ENCODE data around the gene NNT. TPM values are rescaled to one million over a fixed set of nuclear protein-coding genes. Genes with fewer than 3 reads are reported as not detected.
"Not testable (repeated sequence)": the region's sequence is repeated elsewhere in the genome, so short reads cannot be mapped to it uniquely, and the experiment has no call there.

Gene NNT
- total RNA-seq, 1 experiment from 2014 or later: 112 TPM

DNA sequence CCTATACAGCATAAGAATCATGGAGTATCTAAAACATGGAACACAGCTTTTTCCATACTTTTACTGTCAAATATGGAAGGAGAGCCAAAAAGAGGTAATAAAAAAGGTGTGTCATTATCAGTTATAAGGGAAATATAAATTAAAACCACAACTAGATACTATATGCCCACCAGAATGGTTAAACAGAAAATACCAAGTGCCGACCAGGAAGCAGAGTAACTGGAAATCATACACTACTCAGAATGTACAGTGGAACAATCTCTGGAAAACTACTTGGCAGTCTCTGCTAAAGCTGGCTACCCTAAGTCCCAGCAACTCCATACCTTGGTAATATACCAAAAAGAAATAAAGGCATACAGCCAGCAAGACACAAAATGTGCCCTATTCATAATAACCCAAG lies 48.5 kb upstream of the NNT start:
- Histone ChIP-seq H4K20me1 (ENCODE audit: insufficient read depth) (peaks cover 52% of the 10 kb centered on the region), H2AFZ (no peak overlapping the region), H3K27ac (no peak overlapping the region), H3K4me3 (peak overlapping the region; percentile 88; the same call in 1 of the 2 replicates), H3F3A (ENCODE audit: insufficient read depth, low read depth) (peaks cover 18% of the 10 kb centered on the region; the same call in 1 of the 2 replicates), H3K27me3 (ENCODE audit: insufficient read depth, low read depth) (no peaks in the 10 kb centered on the region), H3K4me2 (peak overlapping the region; percentile 94), H3K4me1 (replicated peaks; ENCODE audit: insufficient read depth) (peaks cover 34% of the 10 kb centered on the region), H3K79me2 (ENCODE audit: low read depth) (peaks cover 69% of the 10 kb centered on the region), H3K9me3 (ENCODE audit: insufficient read depth, low read depth) (no peaks in the 10 kb centered on the region), H3K9me2 (ENCODE audit: insufficient read depth) (no peaks in the 10 kb centered on the region), H3K36me3 (ENCODE audit: low read depth) (peaks cover 58% of the 10 kb centered on the region)
- no TSS peak for BruUV-seq (replicated peaks)
- POLR2A ChIA-PET (ENCODE audit: unreplicated experiment): interaction anchor here (0.5 to 0.7 kb wide), 2 partner anchors 48 to 70 kb away, joined by 3 to 5 read pairs; no protein-coding TSS in a partner anchor
- DNase-seq: no peak
- intact Hi-C loops (cut with micrococcal nuclease; ENCODE audit: unreplicated experiment): no loop called here
- CTCF ChIA-PET: interaction anchor here (0.6 kb wide), 2 partner anchors 12 to 31 kb away, joined by 3 to 7 read pairs; no protein-coding TSS in a partner anchor
- no peak for TF ChIP-seq EZH2 (IDR thresholded peaks at IDR 0.05; ENCODE audit: low read depth)
- TF ChIP-seq, protein P1, sequence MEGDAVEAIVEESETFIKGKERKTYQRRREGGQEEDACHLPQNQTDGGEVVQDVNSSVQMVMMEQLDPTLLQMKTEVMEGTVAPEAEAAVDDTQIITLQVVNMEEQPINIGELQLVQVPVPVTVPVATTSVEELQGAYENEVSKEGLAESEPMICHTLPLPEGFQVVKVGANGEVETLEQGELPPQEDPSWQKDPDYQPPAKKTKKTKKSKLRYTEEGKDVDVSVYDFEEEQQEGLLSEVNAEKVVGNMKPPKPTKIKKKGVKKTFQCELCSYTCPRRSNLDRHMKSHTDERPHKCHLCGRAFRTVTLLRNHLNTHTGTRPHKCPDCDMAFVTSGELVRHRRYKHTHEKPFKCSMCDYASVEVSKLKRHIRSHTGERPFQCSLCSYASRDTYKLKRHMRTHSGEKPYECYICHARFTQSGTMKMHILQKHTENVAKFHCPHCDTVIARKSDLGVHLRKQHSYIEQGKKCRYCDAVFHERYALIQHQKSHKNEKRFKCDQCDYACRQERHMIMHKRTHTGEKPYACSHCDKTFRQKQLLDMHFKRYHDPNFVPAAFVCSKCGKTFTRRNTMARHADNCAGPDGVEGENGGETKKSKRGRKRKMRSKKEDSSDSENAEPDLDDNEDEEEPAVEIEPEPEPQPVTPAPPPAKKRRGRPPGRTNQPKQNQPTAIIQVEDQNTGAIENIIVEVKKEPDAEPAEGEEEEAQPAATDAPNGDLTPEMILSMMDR (conservative IDR thresholded peaks at IDR 0.05): no peak

DNA sequence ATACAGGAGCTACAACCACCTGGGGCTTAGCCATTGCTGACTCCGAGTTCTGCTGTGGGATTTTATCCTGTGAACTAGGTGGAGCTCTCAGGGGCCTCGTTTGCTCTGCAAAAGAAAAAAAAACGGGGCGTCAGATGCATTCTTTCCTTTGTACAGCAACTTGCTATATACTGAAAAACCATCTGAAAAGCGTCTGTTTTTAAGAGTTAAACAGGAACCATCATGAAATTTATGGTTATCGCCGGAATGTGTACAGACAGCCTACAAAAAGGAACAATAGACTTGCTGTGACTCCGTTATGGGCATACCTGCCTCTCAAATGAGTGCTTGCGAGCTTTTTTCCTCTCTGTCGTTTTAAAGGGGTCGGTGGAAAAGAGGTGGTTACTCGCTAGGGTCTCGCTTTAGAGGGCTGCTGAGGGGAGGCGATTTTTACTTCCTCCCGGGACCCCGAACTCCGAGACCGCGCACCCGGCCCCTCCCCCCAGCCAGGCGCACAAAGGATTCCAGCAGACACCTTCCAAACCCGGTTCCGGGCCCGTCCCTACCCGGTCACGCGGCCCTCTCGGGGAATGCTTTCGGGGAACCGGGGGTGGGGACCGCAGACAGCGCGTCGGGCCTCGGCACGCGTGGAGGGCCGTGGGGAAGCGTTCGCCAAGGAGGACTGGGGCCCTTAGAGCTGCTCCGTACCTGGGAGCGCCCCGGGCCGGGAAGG lies 46.9 kb upstream of the NNT start:
- intact Hi-C loops (cut with micrococcal nuclease; ENCODE audit: unreplicated experiment): loop anchor here (1.0 to 5.0 kb wide), 5 partner anchors 41 to 1253 kb away; partner anchors contain the start of genes C5orf34, MRPS30 and ZNF131
- DNase-seq: peak in 1 of 2 experiments; percentile 73
- peaks cover 53% of the 10 kb centered on the region for H3K79me2 ChIP-seq (ENCODE audit: low read depth)
- H3K4me2 ChIP-seq: peak overlapping the region; percentile 94
- peaks cover 18% of the 10 kb centered on the region; the same call in 1 of the 2 replicates for H3F3A ChIP-seq (ENCODE audit: insufficient read depth, low read depth)
- no peaks in the 10 kb centered on the region for H3K27me3 ChIP-seq (ENCODE audit: insufficient read depth, low read depth)
- peaks cover 45% of the 10 kb centered on the region for H3K36me3 ChIP-seq (ENCODE audit: low read depth)
- H3K27ac ChIP-seq: peak overlapping the region; percentile 76
- TF ChIP-seq, protein P1 (conservative IDR thresholded peaks at IDR 0.05): no peak
- no peak for TF ChIP-seq EZH2 (IDR thresholded peaks at IDR 0.05; ENCODE audit: low read depth)
- CTCF ChIA-PET: interaction anchor here (0.6 to 0.7 kb wide), 2 partner anchors 71 to 126 kb away, joined by 3 to 4 read pairs; no protein-coding TSS in a partner anchor
- peaks cover 39% of the 10 kb centered on the region for H4K20me1 ChIP-seq (ENCODE audit: insufficient read depth)
- H3K9me2 ChIP-seq (ENCODE audit: insufficient read depth): no peaks in the 10 kb centered on the region
- H2AFZ ChIP-seq: peak overlapping the region; percentile 95
- no peaks in the 10 kb centered on the region for H3K9me3 ChIP-seq (ENCODE audit: insufficient read depth, low read depth)
- POLR2A ChIA-PET (ENCODE audit: unreplicated experiment): interaction anchor here (0.6 to 0.7 kb wide), 4 partner anchors 10 to 377 kb away, joined by 3 to 7 read pairs (median 4); no protein-coding TSS in a partner anchor
- BruUV-seq (replicated peaks): TSS peak; percentile 30
- H3K4me3 ChIP-seq: peak overlapping the region; percentile 88
- H3K4me1 ChIP-seq (replicated peaks; ENCODE audit: insufficient read depth): peaks cover 34% of the 10 kb centered on the region

DNA sequence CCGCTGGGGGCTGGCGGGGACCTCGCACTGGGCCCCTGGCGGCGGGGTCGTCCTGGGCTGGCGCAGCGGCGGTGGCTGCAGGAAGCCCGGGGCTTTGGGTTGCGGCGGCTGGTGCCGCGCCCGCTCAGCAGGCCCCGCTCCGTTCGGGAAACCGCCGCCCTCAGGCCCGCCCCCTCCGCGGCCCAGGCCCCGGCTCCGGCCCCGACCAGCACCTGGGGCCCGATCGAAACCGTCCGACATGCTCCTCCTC lies 46.4 kb upstream of the NNT start:
- intact Hi-C loops (cut with micrococcal nuclease; ENCODE audit: unreplicated experiment): loop anchor here (1.0 to 5.0 kb wide), 5 partner anchors 41 to 1252 kb away; partner anchors contain the start of genes C5orf34, MRPS30 and ZNF131
- H3F3A ChIP-seq (ENCODE audit: insufficient read depth, low read depth): peaks cover 18% of the 10 kb centered on the region; the same call in 1 of the 2 replicates
- H3K4me3 ChIP-seq: peak overlapping the region; percentile 88
- peaks cover 49% of the 10 kb centered on the region for H3K79me2 ChIP-seq (ENCODE audit: low read depth)
- peak overlapping the region; percentile 76 for H3K27ac ChIP-seq
- peak overlapping the region; percentile 94 for H3K4me2 ChIP-seq
- H3K9me2 ChIP-seq (ENCODE audit: insufficient read depth); DNase-seq; BruUV-seq (replicated peaks); H3K27me3 ChIP-seq (ENCODE audit: insufficient read depth, low read depth); H3K9me3 ChIP-seq (ENCODE audit: insufficient read depth, low read depth); POLR2A ChIA-PET (ENCODE audit: unreplicated experiment); CTCF ChIA-PET: not testable (repeated sequence)
- peaks cover 41% of the 10 kb centered on the region for H3K36me3 ChIP-seq (ENCODE audit: low read depth)
- H3K4me1 ChIP-seq (replicated peaks; ENCODE audit: insufficient read depth): peaks cover 34% of the 10 kb centered on the region
- peaks cover 35% of the 10 kb centered on the region for H4K20me1 ChIP-seq (ENCODE audit: insufficient read depth)
- peak overlapping the region; percentile 95 for H2AFZ ChIP-seq

Measured in PC-9 (cell line).